H1 (cell line): Measurements from ENCODE around the gene CYBA. TPM values are rescaled to one million over a fixed set of nuclear protein-coding genes. Genes with fewer than 3 reads are reported as not detected.

Experiments used
- CTCF ChIA-PET: fragments of 300-600 bp; sonication (Branson Sonifier 250); formaldehyde crosslinking; loops from one replicate; lab custom pipeline; 2021; ENCODE audit not compliant: partially characterized antibody; lab: Charles Lee
- POLR2A ChIA-PET: fragments of 300-600 bp; sonication (Branson Sonifier 250); formaldehyde crosslinking; loops from one replicate; lab custom pipeline; 2021; ENCODE audit warnings: inconsistent platforms; ENCODE audit not compliant: partially characterized antibody; lab: Charles Lee
- DNase-seq, 2 experiments: peaks; one replicate each; pipeline versions ENCODE4 v3.0.0 to v3.0.0-alpha.2; 2010 to 2022; ENCODE audit warnings: low spot score in 2 of 2, low read depth in 1 of 2, mixed read lengths in 1 of 2
- FAIRE-seq: peaks from 2 replicates; lab custom pipeline; 2011; peaks lifted over from hg19 to GRCh38; lab: Jason Lieb, UNC
- H2AFZ ChIP-seq: 2 replicates; pipeline ENCODE4 v1.8.1; 2012; ENCODE audit warnings: low read length, inconsistent platforms
- H2AK5ac ChIP-seq: 2 replicates; pipeline ENCODE4 v1.6.1; 2013; ENCODE audit warnings: low read depth, low read length
- H2BK120ac ChIP-seq: replicated peaks from 2 replicates; pipeline ENCODE3; 2013; ENCODE audit warnings: low read depth, low read length, inconsistent platforms
- H2BK12ac ChIP-seq: 2 replicates; pipeline ENCODE4 v1.6.1; 2013; ENCODE audit warnings: low read depth, low read length
- H2BK15ac ChIP-seq: 2 replicates; pipeline ENCODE4 v1.6.1; 2013; ENCODE audit warnings: low read length
- H2BK20ac ChIP-seq: 2 replicates; pipeline ENCODE4 v1.6.1; 2013; ENCODE audit warnings: low read length
- H2BK5ac ChIP-seq: 2 replicates; pipeline ENCODE4 v1.6.1; 2013; ENCODE audit warnings: low read depth, low read length
- H3K14ac ChIP-seq: 2 replicates; pipeline ENCODE4 v1.6.1; 2013; ENCODE audit warnings: inconsistent platforms; ENCODE audit not compliant: insufficient read length
- H3K18ac ChIP-seq: 2 replicates; pipeline ENCODE4 v1.6.1; 2013; ENCODE audit warnings: low read length; ENCODE audit errors: extremely low read depth
- H3K23ac ChIP-seq: 2 replicates; pipeline ENCODE4 v1.6.1; 2013; ENCODE audit warnings: inconsistent platforms; ENCODE audit not compliant: insufficient read length
- H3K23me2 ChIP-seq: 2 replicates; pipeline ENCODE4 v1.6.1; 2013; ENCODE audit warnings: low read depth, low read length
- H3K27ac ChIP-seq: 2 replicates; pipeline ENCODE4 v1.6.1; 2011; ENCODE audit warnings: low read depth, low read length, inconsistent platforms
- H3K27me3 ChIP-seq, 4 experiments: replicated peaks in 1 of 4; 1 replicate in 1 of 4; 2 replicates in 3 of 4; pipeline versions ENCODE4 v1.6.1 to v1.8.1; 2011 to 2013; ENCODE audit warnings: low read length in 3 of 4, mild to moderate bottlenecking in 3 of 4, inconsistent platforms in 2 of 4, mixed read lengths in 2 of 4, moderate library complexity in 1 of 4; ENCODE audit not compliant: control insufficient read depth in 3 of 4, insufficient read depth in 3 of 4; ENCODE audit errors: extremely low read depth in 1 of 4
- H3K36me3 ChIP-seq, 4 experiments: 2 replicates each; pipeline versions ENCODE4 v1.6.1 to v1.8.1; 2011 to 2013; ENCODE audit warnings: mild to moderate bottlenecking in 4 of 4, low read length in 3 of 4, moderate library complexity in 2 of 4, control low read depth in 1 of 4, inconsistent platforms in 1 of 4; ENCODE audit not compliant: insufficient read depth in 4 of 4, control insufficient read depth in 2 of 4
- H3K4ac ChIP-seq: replicated peaks from 2 replicates; pipeline ENCODE3; 2013; ENCODE audit warnings: low read length, low read depth, mixed read lengths, inconsistent platforms; ENCODE audit not compliant: insufficient read length
- H3K4me1 ChIP-seq, 4 experiments: replicated peaks in 1 of 4; 1 replicate in 1 of 4; 2 replicates in 3 of 4; pipeline versions ENCODE4 v1.6.1 to v1.8.1; 2011 to 2013; ENCODE audit warnings: low read length in 3 of 4, inconsistent platforms in 2 of 4, mixed read lengths in 1 of 4; ENCODE audit not compliant: insufficient read depth in 4 of 4, control insufficient read depth in 3 of 4
- H3K4me2 ChIP-seq, 2 experiments: 2 replicates each; pipeline versions ENCODE4 v1.6.1 to v1.8.1; 2011 to 2013; ENCODE audit warnings: low read depth in 2 of 2, low read length in 2 of 2, control low read depth in 1 of 2, inconsistent platforms in 1 of 2, mild to moderate bottlenecking in 1 of 2; ENCODE audit not compliant: insufficient read depth in 1 of 2
- H3K4me3 ChIP-seq, 4 experiments: fragments of 200-600, 300-600 bp in 1 of 4; sonication (generic), shearing (Covaris generic), sonication (Bioruptor Twin) in 1 of 4; 2 replicates each; pipeline versions ENCODE4 v1.5.1 to v1.8.1; 2011 to 2016; ENCODE audit warnings: low read length in 4 of 4, low read depth in 3 of 4, control low read depth in 2 of 4, inconsistent platforms in 2 of 4, mild to moderate bottlenecking in 2 of 4, mixed read lengths in 1 of 4, moderate library complexity in 1 of 4; ENCODE audit not compliant: insufficient read depth in 2 of 4; ENCODE audit errors: extremely low read depth in 1 of 4
- H3K56ac ChIP-seq: replicated peaks from 2 replicates; pipeline ENCODE3; 2013; ENCODE audit warnings: low read depth, mild to moderate bottlenecking, mixed read lengths, low read length, inconsistent platforms; ENCODE audit not compliant: insufficient read length
- H3K79me1 ChIP-seq: 2 replicates; pipeline ENCODE4 v1.6.1; 2013; ENCODE audit warnings: low read depth, low read length, control low read depth
- H3K79me2 ChIP-seq, 2 experiments: 2 replicates each; pipeline versions ENCODE4 v1.6.1 to v1.8.1; 2012 to 2013; ENCODE audit warnings: low read length in 2 of 2, mild to moderate bottlenecking in 2 of 2, inconsistent platforms in 1 of 2; ENCODE audit not compliant: insufficient read depth in 2 of 2, control insufficient read depth in 1 of 2
- H3K9ac ChIP-seq, 4 experiments: replicated peaks in 1 of 4; 1 replicate in 1 of 4; 2 replicates in 3 of 4; pipeline versions ENCODE4 v1.6.1 to v1.8.1; 2011 to 2013; ENCODE audit warnings: low read depth in 3 of 4, low read length in 3 of 4, control low read depth in 2 of 4, mild to moderate bottlenecking in 2 of 4, moderate library complexity in 2 of 4, inconsistent platforms in 1 of 4; ENCODE audit errors: extremely low read depth in 1 of 4
- H3K9me3 ChIP-seq, 2 experiments: 2 replicates each; pipeline versions ENCODE4 v1.6.1 to v1.8.1; 2012 to 2013; ENCODE audit warnings: mild to moderate bottlenecking in 2 of 2, moderate library complexity in 2 of 2, control low read depth in 1 of 2, inconsistent platforms in 1 of 2, low read depth in 1 of 2, low read length in 1 of 2, mixed read lengths in 1 of 2; ENCODE audit not compliant: insufficient read depth in 2 of 2
- H4K20me1 ChIP-seq, 2 experiments: replicated peaks in 1 of 2; 2 replicates each; pipeline versions ENCODE3 to v1.8.1; 2011 to 2013; ENCODE audit warnings: inconsistent platforms in 2 of 2, low read length in 2 of 2, mild to moderate bottlenecking in 1 of 2; ENCODE audit not compliant: insufficient read depth in 2 of 2, control insufficient read depth in 1 of 2
- H4K5ac ChIP-seq: 2 replicates; pipeline ENCODE4 v1.6.1; 2013; ENCODE audit warnings: low read length, low read depth, mixed read lengths, inconsistent platforms; ENCODE audit not compliant: insufficient read length
- H4K8ac ChIP-seq: 2 replicates; pipeline ENCODE4 v1.8.0; 2013; ENCODE audit warnings: mild to moderate bottlenecking, moderate library complexity, low read length, inconsistent platforms; ENCODE audit not compliant: insufficient read depth; ENCODE audit errors: extremely low read depth
- H4K91ac ChIP-seq: replicated peaks from 2 replicates; pipeline ENCODE3; 2013; ENCODE audit warnings: low read length, mixed read lengths, inconsistent platforms; ENCODE audit not compliant: insufficient read length
- CBX5 ChIP-seq: fragments of 300-800, 300-1000 bp; sonication (generic); IDR thresholded peaks from 2 replicates; pipeline ENCODE4 v1.7.1; 2016; ENCODE audit warnings: antibody characterized with exemption, low read length, low read depth
- CEBPB ChIP-seq: IDR thresholded peaks from 2 replicates; pipeline ENCODE4 v1.6.1; 2012; ENCODE audit warnings: low read depth, low read length
- E2F6 ChIP-seq: IDR thresholded peaks from 2 replicates; pipeline ENCODE4 v1.6.1; 2012; ENCODE audit warnings: inconsistent platforms
- HDAC6 ChIP-seq: IDR thresholded peaks from one replicate; pipeline ENCODE4 v1.7.1; 2012; ENCODE audit warnings: low read depth, mild to moderate bottlenecking, inconsistent platforms, low read length, moderate library complexity
- MAFK ChIP-seq: IDR thresholded peaks from 2 replicates; pipeline ENCODE4 v1.6.1; 2012; ENCODE audit warnings: low read depth, mild to moderate bottlenecking, improper control_type of control experiment, low read length
- SAP30 ChIP-seq: fragments of 300-600 bp; sonication (generic); IDR thresholded peaks from 2 replicates; pipeline ENCODE4 v1.7.1; 2012; ENCODE audit warnings: low read length, moderate library complexity, mild to moderate bottlenecking, inconsistent platforms; ENCODE audit not compliant: insufficient read depth, insufficient replicate concordance
- WGBS, 2 experiments: shearing (Covaris generic) in 1 of 2; methylation state at CpG; one replicate each; pipeline versions ENCODE4 v1.1.6 to v1.1.7; 2013 to 2015; ENCODE audit warnings: low lambda C conversion rate in 2 of 2, mixed read lengths in 2 of 2, inconsistent platforms in 1 of 2, low coverage in 1 of 2, missing lambda C conversion rate in 1 of 2; ENCODE audit not compliant: insufficient replicate concordance in 2 of 2, insufficient coverage in 1 of 2, insufficient read length in 1 of 2; ENCODE audit errors: extremely low coverage in 1 of 2, missing lambda C conversion rate in 1 of 2; 5-methylcytosine and 5-hydroxymethylcytosine counted together
- polyA plus RNA-seq, 7 experiments: library from polyadenylated mRNA; depleted of rRNA in 3 of 7; stranded (reverse) in 5 of 7; unstranded in 2 of 7; fragments of >200 nt in 5 of 7; fragments of 200-250 nt in 2 of 7; gene quantifications; 1 replicate in 5 of 7; 2 replicates in 1 of 7; 4 replicates in 1 of 7; pipeline versions ENCODE4 v1.2.1 to v1.2.3, GENCODE V29; 2011 to 2013; ENCODE audit warnings: missing spikeins in 2 of 7, mixed read lengths in 2 of 7
- total RNA-seq: library from RNA; stranded (reverse); fragmentation: NEBNext Ultra II Directional; extraction: Animal tissue kit (Norgen Biotek cat#: 25700); gene quantifications from 2 replicates; pipeline ENCODE4 v1.2.1, GENCODE V29; 2021

The CYBA gene
- total and polyA plus RNA-seq, 2 of the 8 experiments (the other 6 are each of a cell fraction or from before 2014, with no cell fraction given) = 136 to 254 TPM

- ChIA-PET CTCF (interaction anchor here (1.2 kb wide), 1 partner anchor 83 kb away, joined by 3 read pairs; no protein-coding TSS in a partner anchor), POLR2A (interaction anchor here (1.7 to 3.7 kb wide), 2 partner anchors 11 kb away, joined by 5 to 19 read pairs; partner anchors contain the start of gene MVD)
- no peak overlapping the region for H2BK15ac ChIP-seq
- no peak overlapping the region for H3K4ac ChIP-seq
- no peak overlapping the region for H2BK20ac ChIP-seq
- WGBS, 2 experiments = 91% methylated on average over 7 of the region's 8 CpGs; no CpG with 5 or more reads in 1 of the 2 experiments
- no peak overlapping the region for H2AK5ac ChIP-seq
- TF ChIP-seq SAP30 (no peak), HDAC6 (no peak), CEBPB (no peak), CBX5 (no peak), MAFK (no peak), E2F6 (no peak)
- no peak overlapping the region for H3K4me3 ChIP-seq
- H3K56ac ChIP-seq = no peak overlapping the region
- H3K9me3 ChIP-seq = no peaks in the 10 kb centered on the region
- H3K9ac ChIP-seq = no peak overlapping the region
- no peak overlapping the region for H3K27ac ChIP-seq
- no peaks in the 10 kb centered on the region; a peak in 1 of 4 replicates for H3K79me2 ChIP-seq
- H4K91ac ChIP-seq = no peak overlapping the region
- H3K23ac ChIP-seq = no peak overlapping the region
- no peak overlapping the region for H2BK12ac ChIP-seq
- H2AFZ ChIP-seq = no peak overlapping the region
- no peak overlapping the region for H3K18ac ChIP-seq
- H3K23me2 ChIP-seq = peaks cover 10% of the 10 kb centered on the region; the same call in 1 of the 2 replicates
- no peak overlapping the region for H2BK5ac ChIP-seq
- H3K36me3 ChIP-seq = peaks cover 3 to 29% (median 4%) of the 10 kb centered on the region in 4 experiments; a peak in 7 of 8 replicates
- H2BK120ac ChIP-seq = no peak overlapping the region
- peaks cover 0 to 33% of the 10 kb centered on the region in 2 experiments for H4K20me1 ChIP-seq
- H3K4me1 ChIP-seq = peaks cover 0 to 11% (median 7%) of the 10 kb centered on the region in 4 experiments; a peak in 5 of 7 replicates
- peaks cover 6% of the 10 kb centered on the region for H3K79me1 ChIP-seq
- DNase-seq (no peak), FAIRE-seq (no peak)
- H3K27me3 ChIP-seq = no peaks in the 10 kb centered on the region
- H3K4me2 ChIP-seq = no peak overlapping the region
- H4K5ac ChIP-seq = no peak overlapping the region
- H3K14ac ChIP-seq = no peak overlapping the region
- no peak overlapping the region for H4K8ac ChIP-seq
Observed at GRCh38 chr16:88652762-88653063, 1.9 kb upstream of the CYBA start.
